Lower leg skin (tissue), 3 donors: Measurements from ENCODE around the gene CREB3.

Experiments
- CTCF ChIP-seq, 3 donors: fragments of 450-650 bp; IDR thresholded peaks; one replicate each; pipeline ENCODE4 v1.5.1; 2016; ENCODE audit warnings: antibody characterized with exemption in 3 of 3, mild to moderate bottlenecking in 3 of 3, moderate library complexity in 2 of 3
- POLR2A ChIP-seq, 2 donors: fragments of 450-650 bp; IDR thresholded peaks; one replicate each; pipeline ENCODE4 v1.6.1; 2016 to 2017; ENCODE audit warnings: antibody characterized with exemption in 2 of 2, mild to moderate bottlenecking in 1 of 2, moderate library complexity in 1 of 2

DNA sequence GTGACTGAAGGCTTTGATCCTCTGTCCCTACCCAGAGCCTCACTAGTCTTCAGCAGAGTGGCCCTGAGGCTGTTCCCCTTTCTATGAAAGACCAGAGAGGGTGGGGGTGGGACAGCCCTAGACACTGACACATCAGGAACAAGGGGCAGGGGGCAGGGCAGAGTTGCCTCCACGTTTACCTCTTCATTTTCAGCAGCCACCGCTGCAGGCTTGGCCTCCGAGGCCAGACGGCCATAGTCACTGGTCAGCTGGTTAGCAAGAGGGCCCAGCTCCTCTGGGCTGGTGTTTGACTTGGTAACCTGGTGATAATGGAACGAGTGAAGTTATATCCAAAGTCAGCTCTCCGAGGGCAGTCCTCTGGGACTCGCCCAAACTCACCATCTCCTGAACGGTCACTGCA, 27.1 kb upstream of the CREB3 start:
- TF ChIP-seq CTCF (IDR thresholded peaks at IDR 0.05) (no peak), POLR2A (IDR thresholded peaks at IDR 0.05) (no peak)
